Fibroblast of lung (primary cell): ENCODE measurements around the gene C1orf116. TPM values are rescaled to one million over a fixed set of nuclear protein-coding genes. Genes with fewer than 3 reads are reported as not detected.
A peak's percentile ranks its signal among the peaks of the same experiment; 100 is the strongest.

Experiments used
- DNase-seq, 2 donors: peaks; one replicate each; pipeline versions ENCODE4 v3.0.0 to v3.0.0-alpha.2; 2010; ENCODE audit warnings: low read depth in 2 of 2
- H2AFZ ChIP-seq: 2 replicates; pipeline ENCODE4 v1.5.1; 2012; ENCODE audit warnings: low read length, control low read depth, inconsistent platforms
- H3K27ac ChIP-seq: 2 replicates; pipeline ENCODE4 v1.5.1; 2011; ENCODE audit warnings: low read length, control low read depth; ENCODE audit not compliant: insufficient read depth
- H3K27me3 ChIP-seq: 2 replicates; pipeline ENCODE4 v1.5.1; 2011; ENCODE audit warnings: mild to moderate bottlenecking, low read length; ENCODE audit not compliant: control insufficient read depth, insufficient read depth
- H3K36me3 ChIP-seq: 2 replicates; pipeline ENCODE4 v1.5.1; 2011; ENCODE audit warnings: low read length; ENCODE audit not compliant: control insufficient read depth, insufficient read depth
- H3K4me1 ChIP-seq: 2 replicates; pipeline ENCODE4 v1.5.1; 2011; ENCODE audit warnings: low read length; ENCODE audit not compliant: control insufficient read depth, insufficient read depth; ENCODE audit errors: extremely low read depth
- H3K4me2 ChIP-seq: 2 replicates; pipeline ENCODE4 v1.5.1; 2011; ENCODE audit warnings: low read length, control low read depth; ENCODE audit not compliant: insufficient read depth; ENCODE audit errors: extremely low read depth
- H3K4me3 ChIP-seq, 4 experiments: fragments of 200-600 bp in 1 of 4; sonication (generic) in 1 of 4; replicated peaks in 1 of 4; 2 replicates each; pipeline ENCODE4 v1.5.1; 2011 to 2016; ENCODE audit warnings: low read length in 4 of 4, low read depth in 3 of 4, mild to moderate bottlenecking in 3 of 4, control low read depth in 2 of 4, inconsistent platforms in 1 of 4, mixed read lengths in 1 of 4; ENCODE audit not compliant: insufficient read depth in 1 of 4; ENCODE audit errors: control extremely low read depth in 1 of 4
- H3K79me2 ChIP-seq: 2 replicates; pipeline ENCODE4 v1.5.1; 2012; ENCODE audit warnings: mild to moderate bottlenecking, low read length, inconsistent platforms; ENCODE audit not compliant: control insufficient read depth, insufficient read depth
- H3K9ac ChIP-seq: 2 replicates; pipeline ENCODE4 v1.5.1; 2011; ENCODE audit warnings: mild to moderate bottlenecking, low read length, control low read depth; ENCODE audit not compliant: insufficient read depth
- H3K9me3 ChIP-seq: 2 replicates; pipeline ENCODE4 v1.5.1; 2012; ENCODE audit warnings: low read depth, low read length; ENCODE audit not compliant: control insufficient read depth, insufficient read depth
- H4K20me1 ChIP-seq: 2 replicates; pipeline ENCODE4 v1.5.1; 2011; ENCODE audit warnings: low read length; ENCODE audit not compliant: control insufficient read depth, insufficient read depth; ENCODE audit errors: extremely low read depth
- EZH2 ChIP-seq: IDR thresholded peaks from 2 replicates; pipeline ENCODE4 v1.5.1; 2012; ENCODE audit warnings: low read length, control low read depth, mild to moderate bottlenecking; ENCODE audit errors: missing control alignments
- polyA plus RNA-seq, 2 donors: library from polyadenylated mRNA; depleted of rRNA in 1 of 2; stranded (reverse) in 1 of 2; unstranded in 1 of 2; fragments of >200 nt; gene quantifications; 2 replicates each; pipeline ENCODE4 v1.2.1, GENCODE V29; 2011 to 2012; ENCODE audit warnings: missing spikeins in 1 of 2
- total RNA-seq: library from RNA; depleted of rRNA; stranded (reverse); fragments of >200 nt; gene quantifications from 2 replicates; pipeline ENCODE4 v1.2.1, GENCODE V29; 2014
- TF ChIP-seq, protein P1 (sequence below), 2 donors: IDR thresholded peaks in 1 of 2; conservative IDR thresholded peaks in 1 of 2; 1 replicate in 1 of 2; 2 replicates in 1 of 2; pipeline ENCODE4 v1.5.1; 2011 to 2012; ENCODE audit warnings: low read length in 2 of 2, control low read depth in 1 of 2, inconsistent platforms in 1 of 2, low read depth in 1 of 2, mild to moderate bottlenecking in 1 of 2

Gene C1orf116
- total and polyA plus RNA-seq, 2 donors (not counting 1 experiment from before 2014, with no cell fraction given), result 0.06 TPM; not detected in 1

GRCh38 chr1:207035877-207036551 lies 3.5 kb upstream of the C1orf116 start:
- H2AFZ ChIP-seq, result no peak overlapping the region
- no peaks in the 10 kb centered on the region for H4K20me1 ChIP-seq
- H3K27me3 ChIP-seq, result peaks cover 5% of the 10 kb centered on the region
- no peak for TF ChIP-seq EZH2
- TF ChIP-seq, protein P1, sequence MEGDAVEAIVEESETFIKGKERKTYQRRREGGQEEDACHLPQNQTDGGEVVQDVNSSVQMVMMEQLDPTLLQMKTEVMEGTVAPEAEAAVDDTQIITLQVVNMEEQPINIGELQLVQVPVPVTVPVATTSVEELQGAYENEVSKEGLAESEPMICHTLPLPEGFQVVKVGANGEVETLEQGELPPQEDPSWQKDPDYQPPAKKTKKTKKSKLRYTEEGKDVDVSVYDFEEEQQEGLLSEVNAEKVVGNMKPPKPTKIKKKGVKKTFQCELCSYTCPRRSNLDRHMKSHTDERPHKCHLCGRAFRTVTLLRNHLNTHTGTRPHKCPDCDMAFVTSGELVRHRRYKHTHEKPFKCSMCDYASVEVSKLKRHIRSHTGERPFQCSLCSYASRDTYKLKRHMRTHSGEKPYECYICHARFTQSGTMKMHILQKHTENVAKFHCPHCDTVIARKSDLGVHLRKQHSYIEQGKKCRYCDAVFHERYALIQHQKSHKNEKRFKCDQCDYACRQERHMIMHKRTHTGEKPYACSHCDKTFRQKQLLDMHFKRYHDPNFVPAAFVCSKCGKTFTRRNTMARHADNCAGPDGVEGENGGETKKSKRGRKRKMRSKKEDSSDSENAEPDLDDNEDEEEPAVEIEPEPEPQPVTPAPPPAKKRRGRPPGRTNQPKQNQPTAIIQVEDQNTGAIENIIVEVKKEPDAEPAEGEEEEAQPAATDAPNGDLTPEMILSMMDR (conservative IDR thresholded peaks at IDR 0.05 in 1 of 2, IDR thresholded peaks at IDR 0.05 in 1 of 2; ENCODE audit: low read depth in 1 of 2, low read length in 2 of 2), result no peak
- H3K4me3 ChIP-seq, result no peak overlapping the region
- H3K79me2 ChIP-seq, result no peaks in the 10 kb centered on the region
- H3K4me1 ChIP-seq, result peaks cover 4% of the 10 kb centered on the region
- no peak overlapping the region for H3K27ac ChIP-seq
- DNase-seq, result no peak
- H3K36me3 ChIP-seq, result no peaks in the 10 kb centered on the region
- H3K9ac ChIP-seq, result no peak overlapping the region
- no peaks in the 10 kb centered on the region for H3K9me3 ChIP-seq
- H3K4me2 ChIP-seq, result no peak overlapping the region

DNA sequence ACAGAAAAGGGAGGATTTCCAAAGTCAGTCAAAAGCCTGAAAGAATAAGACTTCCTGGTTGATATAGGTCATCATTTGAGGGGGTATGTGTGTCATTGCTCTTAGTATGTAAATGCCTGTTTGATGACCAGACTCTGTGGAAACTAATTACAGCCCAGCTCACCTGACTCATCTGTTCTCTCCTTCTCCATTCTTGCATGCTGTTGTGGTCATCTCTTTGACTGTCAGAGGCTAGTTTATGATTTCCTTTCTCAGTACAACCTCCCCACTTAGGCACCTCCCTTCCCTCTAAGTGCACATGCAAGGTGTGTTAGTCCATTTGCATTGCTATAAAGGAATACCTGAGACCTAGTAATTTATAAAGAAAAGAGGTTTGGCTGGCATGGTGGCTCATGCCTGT lies 2.4 kb upstream of the C1orf116 start:
- H3K4me3 ChIP-seq, result no peak overlapping the region
- TF ChIP-seq, protein P1 (conservative IDR thresholded peaks at IDR 0.05 in 1 of 2, IDR thresholded peaks at IDR 0.05 in 1 of 2; ENCODE audit: low read depth in 1 of 2, low read length in 2 of 2), result no peak
- no peak for TF ChIP-seq EZH2
- no peak overlapping the region for H2AFZ ChIP-seq
- no peak overlapping the region for H3K4me2 ChIP-seq
- peaks cover 6% of the 10 kb centered on the region for H3K27me3 ChIP-seq
- no peak overlapping the region for H3K27ac ChIP-seq
- H3K9ac ChIP-seq, result no peak overlapping the region
- H3K9me3 ChIP-seq, result no peaks in the 10 kb centered on the region
- peaks cover 4% of the 10 kb centered on the region for H3K4me1 ChIP-seq
- H3K36me3 ChIP-seq, result no peaks in the 10 kb centered on the region
- peak in 1 of 2 donors; percentile 82 for DNase-seq
- H3K79me2 ChIP-seq, result no peaks in the 10 kb centered on the region
- H4K20me1 ChIP-seq, result no peaks in the 10 kb centered on the region

DNA sequence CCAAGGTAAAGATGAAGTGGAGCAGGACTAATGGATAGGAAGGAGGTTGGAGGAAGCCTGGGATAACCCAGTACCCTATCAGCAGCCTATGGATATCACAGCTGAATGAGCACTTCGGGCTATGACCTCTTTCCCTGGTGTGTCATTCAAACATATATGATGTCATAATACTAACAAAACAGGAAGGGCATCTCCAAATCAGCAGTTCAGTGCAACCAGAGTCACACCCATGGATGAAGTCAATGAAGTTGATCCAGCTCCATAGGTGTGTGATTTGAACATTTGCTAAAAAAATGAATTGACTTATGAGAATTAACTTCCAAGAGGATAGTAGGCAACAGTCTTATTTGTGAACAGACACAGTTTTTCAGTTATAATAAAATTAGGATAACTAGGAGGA lies 1.7 kb upstream of the C1orf116 start:
- no peak for DNase-seq
- Histone ChIP-seq H3K79me2 (no peaks in the 10 kb centered on the region), H3K27ac (no peak overlapping the region), H2AFZ (no peak overlapping the region), H3K4me2 (no peak overlapping the region), H4K20me1 (no peaks in the 10 kb centered on the region), H3K9me3 (no peaks in the 10 kb centered on the region), H3K36me3 (no peaks in the 10 kb centered on the region), H3K4me3 (no peak overlapping the region), H3K27me3 (peaks cover 6% of the 10 kb centered on the region), H3K9ac (no peak overlapping the region), H3K4me1 (no peaks in the 10 kb centered on the region)
- TF ChIP-seq EZH2, result no peak
- TF ChIP-seq, protein P1 (conservative IDR thresholded peaks at IDR 0.05 in 1 of 2, IDR thresholded peaks at IDR 0.05 in 1 of 2; ENCODE audit: low read depth in 1 of 2, low read length in 2 of 2), result no peak
